ENCODE data around the gene HOOK1.
"Not testable (repeated sequence)": the region's sequence is repeated elsewhere in the genome, so short reads cannot be mapped to it uniquely, and the experiment has no call there.

HOOK1 gene

GRCh38 chr1:59906931-59907330 is 92.2 kb downstream of the HOOK1 start:
- TF ChIP-seq CTCF (IDR thresholded peaks at IDR 0.05; ENCODE audit: low read depth, low read length): no peak
- no peak for DNase-seq (ENCODE audit: extremely low read depth, low read depth)

DNA sequence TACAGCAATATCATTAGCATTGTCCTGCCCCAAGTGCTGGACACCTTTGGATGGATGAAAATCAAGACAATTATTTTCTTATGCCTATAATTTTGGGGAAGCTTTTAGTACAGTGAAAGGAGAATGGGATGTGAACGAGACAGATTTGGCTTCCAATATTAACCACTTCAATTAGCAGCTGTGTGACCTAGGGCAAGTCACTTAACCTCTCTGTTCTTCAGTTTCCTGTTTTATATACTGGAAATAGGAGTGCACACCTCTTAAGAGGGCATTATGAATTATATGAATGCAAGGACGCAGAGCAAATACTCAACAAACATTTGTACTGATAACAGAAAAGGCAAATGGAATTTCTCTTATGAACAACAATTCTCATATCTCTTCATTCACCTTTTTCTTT is 93.3 kb downstream of the HOOK1 start:
- DNase-seq (ENCODE audit: extremely low read depth, low read depth): no peak

GRCh38 chr1:59908682-59909081 is 93.9 kb downstream of the HOOK1 start:
- no peak for DNase-seq (ENCODE audit: extremely low read depth, low read depth)
- no peak for TF ChIP-seq CTCF (IDR thresholded peaks at IDR 0.05; ENCODE audit: low read depth, low read length)

More for the DNA sequence above, 93.3 kb downstream of the HOOK1 start:
- TF ChIP-seq CTCF (IDR thresholded peaks at IDR 0.05; ENCODE audit: low read depth, low read length): no peak

DNA sequence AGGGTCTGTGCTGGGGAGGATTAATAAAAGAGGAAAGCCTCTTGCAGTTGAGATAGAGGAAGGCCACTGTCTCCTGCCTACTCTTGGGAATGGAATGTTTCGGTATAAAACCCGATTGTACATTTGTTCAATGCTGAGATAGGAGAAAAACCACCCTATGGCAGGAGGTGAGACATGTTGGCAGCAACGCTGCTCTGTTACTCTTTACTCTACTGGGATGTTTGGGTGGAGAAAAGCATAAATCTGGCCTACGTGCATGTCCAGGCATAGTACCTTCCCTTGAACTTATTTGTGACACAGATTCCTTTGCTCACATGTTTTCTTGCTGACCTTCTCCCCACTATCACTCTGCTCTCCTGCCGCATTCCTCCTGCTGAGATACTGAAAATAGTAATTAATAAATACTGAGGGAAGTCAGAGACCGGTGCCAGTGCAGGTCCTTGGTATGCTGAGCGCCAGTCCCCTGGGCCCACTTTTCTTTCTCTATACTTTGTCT is 100.1 kb downstream of the HOOK1 start:
- DNase-seq (ENCODE audit: extremely low read depth, low read depth): not testable (repeated sequence)

GRCh38 chr1:59915516-59915915 is 100.8 kb downstream of the HOOK1 start:
- no peak for TF ChIP-seq CTCF (IDR thresholded peaks at IDR 0.05; ENCODE audit: low read depth, low read length)
- DNase-seq (ENCODE audit: extremely low read depth, low read depth): no peak

DNA sequence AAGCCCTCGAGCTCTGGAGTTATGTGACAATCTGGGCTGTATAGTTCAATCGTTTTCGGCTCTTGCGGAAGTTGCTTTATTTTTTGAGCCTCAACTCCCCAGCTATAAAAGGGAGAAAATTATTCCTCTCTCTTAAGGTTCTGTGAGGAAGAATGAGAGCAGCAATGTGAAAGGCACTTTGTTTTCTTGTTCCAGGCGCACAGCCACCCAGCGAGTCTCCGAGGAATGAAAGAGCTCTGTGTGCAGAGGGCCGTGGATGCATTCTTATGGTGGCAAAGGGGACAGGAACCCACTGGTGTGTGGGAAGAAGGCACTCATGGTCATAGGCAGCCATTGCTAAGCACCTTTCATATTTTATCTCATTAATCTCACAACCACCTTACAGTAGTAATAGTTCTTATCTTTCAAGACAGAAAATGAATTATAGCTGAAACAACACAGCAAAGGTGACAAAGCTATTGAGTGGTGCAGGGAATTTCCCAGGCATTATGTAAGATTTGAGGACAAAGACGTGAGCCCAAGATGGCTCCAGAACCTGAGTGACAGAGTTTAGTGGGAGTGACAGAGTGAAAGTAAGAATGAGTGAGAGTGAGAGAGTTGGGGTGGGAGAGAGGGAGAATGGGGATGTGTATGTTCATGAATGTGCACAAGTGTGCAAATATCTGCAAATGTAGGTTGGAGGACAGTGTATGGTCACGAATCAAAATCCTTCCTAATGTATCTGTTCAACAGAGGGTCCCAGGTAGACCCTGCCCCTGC is 102.5 kb downstream of the HOOK1 start:
- no peak for TF ChIP-seq CTCF (IDR thresholded peaks at IDR 0.05; ENCODE audit: low read depth, low read length)
- DNase-seq (ENCODE audit: extremely low read depth, low read depth): no peak

DNA sequence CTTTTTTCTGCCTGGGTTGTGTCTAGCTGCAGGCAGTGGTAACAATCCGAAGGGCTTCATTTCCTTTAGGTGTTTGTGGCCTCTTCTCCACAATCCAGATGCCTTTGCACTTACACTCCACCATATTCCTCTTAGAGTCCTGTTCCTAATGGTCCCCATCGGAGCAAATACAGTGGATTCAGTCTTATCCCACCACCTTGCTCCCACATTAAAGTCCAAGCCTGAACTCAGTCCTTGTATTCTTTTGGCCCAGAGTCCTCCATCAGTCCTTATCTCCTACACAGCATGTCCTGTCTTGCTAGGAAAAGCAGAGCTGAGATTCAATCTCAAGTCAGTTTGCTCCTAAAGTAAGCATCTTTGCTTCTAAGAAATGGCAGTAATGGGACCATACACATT is 103.0 kb downstream of the HOOK1 start:
- DNase-seq (ENCODE audit: extremely low read depth, low read depth): no peak
- no peak for TF ChIP-seq CTCF (IDR thresholded peaks at IDR 0.05; ENCODE audit: low read depth, low read length)

- TF ChIP-seq CTCF (IDR thresholded peaks at IDR 0.05; ENCODE audit: low read depth, low read length): no peak
- DNase-seq (ENCODE audit: extremely low read depth, low read depth): no peak
Measured at GRCh38 chr1:59919746-59920145, 105.0 kb downstream of the HOOK1 start.

DNA sequence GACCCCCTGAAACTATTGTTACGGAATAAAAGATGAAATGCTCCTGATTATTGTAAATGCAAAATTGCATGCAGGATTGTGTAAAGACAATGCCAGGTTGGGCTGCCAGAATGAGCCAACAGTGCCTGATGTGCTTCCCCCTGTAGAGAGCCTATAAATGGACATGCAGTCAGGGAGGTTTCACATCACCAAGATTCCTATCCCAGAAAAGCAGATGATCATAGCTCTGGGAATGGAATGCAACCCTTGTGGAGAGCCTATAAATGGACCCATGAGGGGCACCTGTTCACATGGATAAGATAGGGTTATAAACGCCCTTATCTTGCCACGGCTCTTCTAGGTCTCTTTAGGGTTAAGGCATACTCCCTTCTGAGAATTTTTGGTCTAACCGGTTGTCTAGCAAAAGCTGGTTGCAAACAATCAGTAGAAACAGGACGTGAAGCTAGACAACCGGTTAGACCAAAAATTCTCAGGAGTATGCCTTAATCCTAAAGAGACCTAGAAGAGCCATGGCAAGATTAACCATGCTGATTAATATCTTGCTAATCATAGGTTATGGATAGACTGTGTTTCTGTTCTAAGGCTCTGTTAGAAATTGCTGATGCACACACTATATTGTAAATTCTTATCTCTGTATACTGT is 106.6 kb downstream of the HOOK1 start:
- DNase-seq (ENCODE audit: extremely low read depth, low read depth): not testable (repeated sequence)

Data from AG09319 (cell line).